PC-3 (cell line): ENCODE results near the gene EGF. TPM values are rescaled to one million over a fixed set of nuclear protein-coding genes. Genes with fewer than 3 reads are reported as not detected.

Source experiments
- ATAC-seq: fragments of 200-7000 bp; cut with Tn5 transposase; 2 replicates; pipeline ENCODE4 v1.9.1; 2020; ENCODE audit warnings: mild to moderate bottlenecking, moderate library complexity
- BruUV-seq: library from RNA; stranded (reverse); fragments of 400-500 nt; replicated peaks from 2 replicates; lab custom pipeline; 2021; lab: Mats Ljungman, UMichigan
- CTCF ChIA-PET: fragments of 300-600 bp; sonication (Branson Sonifier 250); formaldehyde crosslinking; loops from one replicate; lab custom pipeline; 2022; ENCODE audit warnings: antibody characterized with exemption; lab: Charles Lee
- POLR2A ChIA-PET: fragments of 300-600 bp; sonication (Branson Sonifier 250); formaldehyde crosslinking; loops from one replicate; lab custom pipeline; 2022; ENCODE audit warnings: antibody characterized with exemption; ENCODE audit not compliant: unreplicated experiment; lab: Charles Lee
- DNase-seq: peaks from one replicate; pipeline ENCODE4 v3.0.0-alpha.2; 2015
- H2AFZ ChIP-seq: fragments of 300-600 bp; sonication (generic); 2 replicates; pipeline ENCODE4 v1.6.0; 2016; ENCODE audit warnings: antibody characterized with exemption, low read length
- H3F3A ChIP-seq: fragments of 300-600 bp; sonication (generic); one replicate; pipeline ENCODE4 v1.6.0; 2017; ENCODE audit warnings: antibody characterized with exemption, low read length, control low read depth, mild to moderate bottlenecking; ENCODE audit not compliant: unreplicated experiment
- H3K27ac ChIP-seq: fragments of 300-600 bp; sonication (generic); 2 replicates; pipeline ENCODE4 v1.5.1; 2016; ENCODE audit warnings: mild to moderate bottlenecking, low read length
- H3K27me3 ChIP-seq: fragments of 300-600 bp; sonication (generic); 2 replicates; pipeline ENCODE4 v1.6.1; 2016; ENCODE audit warnings: low read length, mixed read lengths
- H3K36me3 ChIP-seq: fragments of 300-600 bp; sonication (generic); 2 replicates; pipeline ENCODE4 v1.6.1; 2016; ENCODE audit warnings: low read depth, mixed run types, low read length, mixed read lengths
- H3K4me1 ChIP-seq: fragments of 300-600 bp; sonication (generic); 2 replicates; pipeline ENCODE4 v1.5.1; 2016; ENCODE audit warnings: low read length; ENCODE audit not compliant: insufficient read depth
- H3K4me2 ChIP-seq: fragments of 300-600 bp; sonication (generic); 2 replicates; pipeline ENCODE4 v1.6.0; 2016; ENCODE audit warnings: low read length
- H3K4me3 ChIP-seq: fragments of 300-600 bp; sonication (generic); 2 replicates; pipeline ENCODE4 v1.5.1; 2016; ENCODE audit warnings: mild to moderate bottlenecking, low read length, mixed read lengths
- H3K79me2 ChIP-seq: fragments of 300-600 bp; sonication (generic); 2 replicates; pipeline ENCODE4 v1.6.1; 2017; ENCODE audit warnings: low read length, mixed read lengths
- H3K9ac ChIP-seq: fragments of 300-600 bp; sonication (generic); 2 replicates; pipeline ENCODE4 v1.6.0; 2016; ENCODE audit warnings: mild to moderate bottlenecking, low read length
- H3K9me2 ChIP-seq: fragments of 300-600 bp; sonication (generic); replicated peaks from 2 replicates; pipeline ENCODE4 v1.6.1; 2016; ENCODE audit warnings: mixed run types, low read length, mixed read lengths
- H3K9me3 ChIP-seq: fragments of 300-600 bp; sonication (generic); 2 replicates; pipeline ENCODE4 v1.6.1; 2016; ENCODE audit warnings: low read length, mixed read lengths
- H4K20me1 ChIP-seq: fragments of 300-600 bp; sonication (generic); 2 replicates; pipeline ENCODE4 v1.6.1; 2016; ENCODE audit warnings: low read length, mixed read lengths
- CTCF ChIP-seq: fragments of 300-600 bp; sonication (generic); conservative IDR thresholded peaks from 2 replicates; pipeline ENCODE4 v1.5.1; 2017; ENCODE audit warnings: antibody characterized with exemption, low read depth, mild to moderate bottlenecking, low read length
- EZH2 ChIP-seq: fragments of 300-600 bp; sonication (generic); IDR thresholded peaks from one replicate; pipeline ENCODE4 v1.6.1; 2017; ENCODE audit warnings: antibody characterized with exemption, mild to moderate bottlenecking, low read length; ENCODE audit not compliant: unreplicated experiment
- EZH2phosphoT487 ChIP-seq: fragments of 300-600 bp; sonication (generic); IDR thresholded peaks from 2 replicates; pipeline ENCODE4 v1.6.1; 2018; ENCODE audit warnings: mild to moderate bottlenecking, antibody characterized with exemption, low read length, borderline replicate concordance
- intact Hi-C: fragments of 100-400 bp; cut with micrococcal nuclease; formaldehyde crosslinking; loops from 2 replicates; pipeline ENCODE4 v1.9.0; 2023
- total RNA-seq: library from RNA; depleted of rRNA; stranded (reverse); fragments of >200 nt; gene quantifications from 2 replicates; pipeline ENCODE4 v1.2.3, GENCODE V29; 2014

EGF gene
- total RNA-seq, 1 experiment from 2014 or later, result 6.1 TPM

DNA sequence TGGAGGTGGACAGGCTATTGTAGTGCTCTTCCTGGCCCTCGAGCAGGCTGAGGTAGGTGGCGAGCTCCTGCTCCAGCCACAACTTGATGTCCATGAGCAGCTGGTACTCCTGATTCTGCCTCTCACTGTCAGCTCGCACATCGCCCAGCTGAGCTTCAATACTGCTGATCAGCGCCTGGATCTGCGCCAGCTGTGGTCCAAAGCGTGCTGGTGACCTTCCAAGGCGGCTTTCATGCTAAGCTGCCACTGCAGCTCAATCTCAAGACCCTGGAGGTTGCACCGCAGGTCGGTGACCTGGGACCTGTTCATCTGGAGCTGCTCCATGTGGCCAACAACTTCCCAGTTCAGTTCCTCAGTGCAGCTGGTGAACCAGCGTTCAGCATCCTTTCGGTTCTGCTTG, 33.6 kb upstream of the EGF start:
- no peak overlapping the region for H3K4me3 ChIP-seq
- H3K4me1 ChIP-seq, result peaks cover 10% of the 10 kb centered on the region
- intact Hi-C loops, result no loop called here
- H3F3A ChIP-seq, result no peaks in the 10 kb centered on the region
- no peak overlapping the region for H2AFZ ChIP-seq
- CTCF ChIA-PET, result no interaction called here
- no peaks in the 10 kb centered on the region for H3K36me3 ChIP-seq
- H3K27ac ChIP-seq, result no peak overlapping the region
- no peaks in the 10 kb centered on the region for H4K20me1 ChIP-seq
- H3K4me2 ChIP-seq, result no peak overlapping the region
- no TSS peak for BruUV-seq
- H3K79me2 ChIP-seq, result no peaks in the 10 kb centered on the region
- H3K27me3 ChIP-seq, result no peaks in the 10 kb centered on the region
- H3K9me2 ChIP-seq, result no peaks in the 10 kb centered on the region
- H3K9me3 ChIP-seq, result no peaks in the 10 kb centered on the region
- no peak for DNase-seq
- H3K9ac ChIP-seq, result no peak overlapping the region
- TF ChIP-seq EZH2phosphoT487, result no peak
- no peak for TF ChIP-seq EZH2
- no peak for TF ChIP-seq CTCF
- no peak for ATAC-seq
- POLR2A ChIA-PET, result no interaction called here

- ATAC-seq, result no peak
- TF ChIP-seq EZH2phosphoT487 (no peak), CTCF (no peak), EZH2 (no peak)
- H3K9me3 ChIP-seq, result no peaks in the 10 kb centered on the region
- no peaks in the 10 kb centered on the region for H4K20me1 ChIP-seq
- H3K27ac ChIP-seq, result no peak overlapping the region
- no peaks in the 10 kb centered on the region for H3K27me3 ChIP-seq
- no peaks in the 10 kb centered on the region for H3F3A ChIP-seq
- BruUV-seq, result no TSS peak
- ChIA-PET POLR2A (no interaction called here), CTCF (no interaction called here)
- H3K4me1 ChIP-seq, result 0 out of 2 replicates have a peak, but pooled peaks cover 3% of the 10 kb centered on the region
- no peaks in the 10 kb centered on the region for H3K79me2 ChIP-seq
- H3K4me2 ChIP-seq, result no peak overlapping the region
- no peak overlapping the region for H3K9ac ChIP-seq
- H3K36me3 ChIP-seq, result no peaks in the 10 kb centered on the region
- H3K9me2 ChIP-seq, result no peaks in the 10 kb centered on the region
- DNase-seq, result no peak
- no peak overlapping the region for H3K4me3 ChIP-seq
- intact Hi-C loops, result no loop called here
- no peak overlapping the region for H2AFZ ChIP-seq
Observed at GRCh38 chr4:109879636-109880314, 32.9 kb upstream of the EGF start.

DNA sequence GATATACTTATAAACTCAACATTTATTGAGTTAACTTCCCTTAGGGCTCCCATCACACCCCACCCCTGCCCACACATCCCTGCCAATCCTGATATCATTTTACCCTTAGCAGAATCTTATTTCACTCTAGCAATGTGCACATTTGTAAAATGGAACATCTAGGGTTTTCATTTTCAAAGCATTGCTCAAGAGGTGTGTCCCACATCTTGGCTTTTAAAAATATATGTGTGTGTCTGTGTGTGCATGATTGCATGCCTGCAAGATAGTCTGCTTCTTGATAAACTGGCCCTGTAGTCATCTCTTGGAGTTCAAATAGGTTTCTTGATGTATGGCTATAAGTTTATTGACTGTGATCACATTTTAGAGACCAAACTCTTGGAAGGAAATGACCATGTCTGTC, 26.4 kb upstream of the EGF start:
- intact Hi-C loops, result no loop called here
- Histone ChIP-seq H2AFZ (no peak overlapping the region), H3K9me3 (no peaks in the 10 kb centered on the region), H3K36me3 (no peaks in the 10 kb centered on the region), H3K27ac (no peak overlapping the region), H4K20me1 (no peaks in the 10 kb centered on the region), H3K27me3 (no peaks in the 10 kb centered on the region), H3K9ac (no peak overlapping the region), H3K9me2 (no peaks in the 10 kb centered on the region), H3K4me1 (no peaks in the 10 kb centered on the region), H3K79me2 (no peaks in the 10 kb centered on the region), H3K4me2 (no peak overlapping the region), H3K4me3 (no peak overlapping the region), H3F3A (no peaks in the 10 kb centered on the region)
- ChIA-PET CTCF (no interaction called here), POLR2A (no interaction called here)
- ATAC-seq (no peak), DNase-seq (no peak)
- TF ChIP-seq CTCF, result no peak
- no TSS peak for BruUV-seq
